K562 (cell line): ENCODE results near the gene LMBR1L. TPM values are rescaled to one million over a fixed set of nuclear protein-coding genes. Genes with fewer than 3 reads are reported as not detected.

Experiments
- ATF7 ChIP-seq: fragments of 450-650 bp; IDR thresholded peaks from 2 replicates; pipeline ENCODE4 v1.7.1; 2014; ENCODE audit warnings: mild to moderate bottlenecking, moderate library complexity
- CHCHD3 ChIP-seq: fragments of 250-450 bp; sonication (Bioruptor Pico); IDR thresholded peaks from 2 replicates; pipeline ENCODE4 v2.1.2; 2022; ENCODE audit warnings: mild to moderate bottlenecking
- MAFF ChIP-seq: IDR thresholded peaks from 2 replicates; pipeline ENCODE4 v1.6.1; 2012; ENCODE audit warnings: low read length, improper control_type of control experiment
- MAZ ChIP-seq, 2 experiments: fragments of 450-650 bp in 1 of 2; sonication (generic) in 1 of 2; formaldehyde crosslinking; IDR thresholded peaks in 1 of 2; conservative IDR thresholded peaks in 1 of 2; 2 replicates each; pipeline versions ENCODE4 v1.4.0 to v1.5.0; 2020; ENCODE audit warnings: mild to moderate bottlenecking in 1 of 2, missing genetic modification reagents in 1 of 2
- MBD1 ChIP-seq: fragments of 250-450 bp; sonication (Bioruptor Pico); IDR thresholded peaks from 2 replicates; pipeline ENCODE4 v1.8.0; 2022; ENCODE audit warnings: inconsistent platforms
- MXD1 ChIP-seq: fragments of 250-450 bp; sonication (Bioruptor Pico); IDR thresholded peaks from 2 replicates; pipeline ENCODE4 v1.8.0; 2021; ENCODE audit warnings: borderline replicate concordance, mild to moderate bottlenecking, moderate library complexity; ENCODE audit not compliant: poor library complexity, severe bottlenecking
- NFRKB ChIP-seq: fragments of 450-650 bp; IDR thresholded peaks from 2 replicates; pipeline ENCODE4 v1.6.1; 2016; ENCODE audit warnings: low read depth
- NKRF ChIP-seq: fragments of 450-650 bp; IDR thresholded peaks from 2 replicates; pipeline ENCODE4 v1.6.1; 2016; ENCODE audit warnings: borderline replicate concordance
- NR4A1 ChIP-seq, 2 experiments: fragments of 250-450 bp in 1 of 2; fragments of 450-650 bp in 1 of 2; sonication (Bioruptor Pico) in 1 of 2; IDR thresholded peaks; 2 replicates each; pipeline versions ENCODE4 v1.4.0 to v1.6.1; 2016 to 2020; ENCODE audit warnings: mild to moderate bottlenecking in 2 of 2, missing compliant biosample characterization in 1 of 2, missing genetic modification characterization in 1 of 2, moderate library complexity in 1 of 2
- PRDM10 ChIP-seq: fragments of 450-650 bp; IDR thresholded peaks from 2 replicates; pipeline ENCODE4 v1.6.1; 2018; ENCODE audit not compliant: partially characterized antibody
- RAD21 ChIP-seq, 2 experiments: fragments of 250-450 bp in 1 of 2; fragments of 450-650 bp in 1 of 2; sonication (Bioruptor Pico) in 1 of 2; formaldehyde crosslinking in 1 of 2; IDR thresholded peaks in 1 of 2; conservative IDR thresholded peaks in 1 of 2; 2 replicates each; pipeline versions ENCODE4 v1.4.0 to v1.8.0; 2020 to 2022; ENCODE audit warnings: mild to moderate bottlenecking in 2 of 2, moderate library complexity in 1 of 2
- SMAD4 ChIP-seq: fragments of 250-450 bp; sonication (Bioruptor Pico); conservative IDR thresholded peaks from 2 replicates; pipeline ENCODE4 v1.8.0; 2021; ENCODE audit warnings: inconsistent platforms, mild to moderate bottlenecking, moderate library complexity
- SMARCC2 ChIP-seq: fragments of 450-650 bp; IDR thresholded peaks from 2 replicates; pipeline ENCODE4 v1.6.1; 2017; ENCODE audit warnings: antibody characterized with exemption, moderate library complexity, mild to moderate bottlenecking, low read depth
- STAT5A ChIP-seq: IDR thresholded peaks from 2 replicates; pipeline ENCODE4 v1.6.1; 2012; ENCODE audit warnings: low read length, inconsistent platforms, borderline replicate concordance
- TBP ChIP-seq: optimal IDR thresholded peaks from 2 replicates; pipeline ENCODE3; 2011; ENCODE audit warnings: low read depth, low read length, improper control_type of control experiment
- ZNF224 ChIP-seq: sonication (generic); formaldehyde crosslinking; IDR thresholded peaks from 2 replicates; pipeline ENCODE4 v1.8.0; 2022; ENCODE audit warnings: mild to moderate bottlenecking, missing genetic modification reagents
- ZNF408 ChIP-seq: fragments of 250-450 bp; sonication (Bioruptor Pico); IDR thresholded peaks from 2 replicates; pipeline ENCODE4 v1.4.0; 2020; ENCODE audit warnings: low read depth, mild to moderate bottlenecking, moderate library complexity
- ZNF707 ChIP-seq: fragments of 250-450 bp; sonication (Bioruptor Pico); conservative IDR thresholded peaks from 2 replicates; pipeline ENCODE4 v1.8.0; 2022; ENCODE audit warnings: inconsistent platforms, mild to moderate bottlenecking, moderate library complexity
- ZZZ3 ChIP-seq: fragments of 450-650 bp; IDR thresholded peaks from 2 replicates; pipeline ENCODE4 v1.6.1; 2016; ENCODE audit warnings: antibody characterized with exemption, mild to moderate bottlenecking, moderate library complexity
- polyA plus RNA-seq, 8 experiments: library from polyadenylated mRNA; depleted of rRNA in 4 of 8; stranded (reverse) in 5 of 8; unstranded in 3 of 8; fragments of >200 nt; fragmentation: Nextera tagmentation in 2 of 8; fragmentation: Illumina TruSeq in 1 of 8; extraction: Ambion mirVana in 2 of 8; extraction: Trizol in 1 of 8; gene quantifications; 2 replicates each; pipeline versions ENCODE4 v1.2.1 to v1.2.3, GENCODE V29; 2011 to 2014; ENCODE audit warnings: inconsistent platforms in 1 of 8, missing spikeins in 1 of 8
- total RNA-seq, 7 experiments: library from RNA; depleted of rRNA in 6 of 7; stranded (reverse); fragments of >200 nt in 6 of 7; fragmentation: Illumina TruSeq in 2 of 7; extraction: Trizol in 2 of 7; gene quantifications; 2 replicates each; pipeline versions ENCODE4 v1.2.1 to v1.2.3, GENCODE V29; 2011 to 2021; ENCODE audit warnings: low replicate concordance in 1 of 7

The LMBR1L gene
- total and polyA plus RNA-seq, 9 of the 15 experiments (the other 6 are each of a cell fraction or from before 2014, with no cell fraction given), result 2.5 to 57.0 (median 31.1) TPM

- TF ChIP-seq MBD1 (no peak), NR4A1 (CRISPR knock-in tag; IDR thresholded peaks at IDR 0.05) (0 out of 2 replicates have a peak, but pooled peaks have one; percentile 49), NR4A1 (tag; IDR thresholded peaks at IDR 0.05) (0 out of 2 replicates have a peak, but pooled peaks have one; percentile 24), SMAD4 (CRISPR knock-in tag) (peak; percentile 63; the same call in 1 of the 2 replicates), MXD1 (CRISPR knock-in tag) (no peak), SMARCC2 (no peak), CHCHD3 (CRISPR knock-in tag) (no peak), MAZ (CRISPR knock-in tag; conservative IDR thresholded peaks at IDR 0.05 in 1 of 2, IDR thresholded peaks at IDR 0.05 in 1 of 2) (peak; percentile 56 to 87; a peak in 2 of 4 replicates), NFRKB (no peak), MAFF (no peak), ZZZ3 (no peak), ZNF224 (CRISPR knock-in tag) (no peak), STAT5A (no peak), ZNF408 (no peak), NKRF (peak; percentile 57; the same call in 1 of the 2 replicates), TBP (peak; percentile 78), RAD21 (CRISPR knock-in tag; conservative IDR thresholded peaks at IDR 0.05 in 1 of 2, IDR thresholded peaks at IDR 0.05 in 1 of 2) (no peak; a peak in 2 of 4 replicates), PRDM10 (peak; percentile 8), ATF7 (peak; percentile 86), ZNF707 (no peak)
Observed at GRCh38 chr12:49110464-49111155, at the start of gene LMBR1L (continued).
